ENCODE results near the gene BMPER.

- TF ChIP-seq EZH2 (IDR thresholded peaks at IDR 0.05; ENCODE audit: insufficient read depth, poor library complexity, severe bottlenecking): no peak
- 0 out of 2 replicates have a peak, but pooled peaks have one; percentile 48 for TF ChIP-seq EZH2phosphoT487 (IDR thresholded peaks at IDR 0.05; ENCODE audit: insufficient read depth, low read depth)
Observed at GRCh38 chr7:34143402-34143801, 238.1 kb downstream of the BMPER start.
